ENCODE data around the gene EGLN3. TPM values are rescaled to one million over a fixed set of nuclear protein-coding genes. Genes with fewer than 3 reads are reported as not detected.
"Not testable (repeated sequence)": the region's sequence is repeated elsewhere in the genome, so short reads cannot be mapped to it uniquely, and the experiment has no call there.

EGLN3 gene
- total RNA-seq, 1 experiment from 2014 or later, result not detected

- no peak for DNase-seq (ENCODE audit: low read depth)
Observed at GRCh38 chr14:33938131-33938949, 12.5 kb downstream of the EGLN3 start.

GRCh38 chr14:33936391-33936790 lies 14.5 kb downstream of the EGLN3 start:
- no peak for DNase-seq (ENCODE audit: low read depth)

GRCh38 chr14:33934938-33935337 lies 15.9 kb downstream of the EGLN3 start:
- no peak for DNase-seq (ENCODE audit: low read depth)

GRCh38 chr14:33934043-33934750 lies 16.7 kb downstream of the EGLN3 start:
- peak; percentile 1 for DNase-seq (ENCODE audit: low read depth)

GRCh38 chr14:33933386-33933933 lies 17.4 kb downstream of the EGLN3 start:
- DNase-seq (ENCODE audit: low read depth), result no peak

GRCh38 chr14:33932576-33933345 lies 18.1 kb downstream of the EGLN3 start:
- DNase-seq (ENCODE audit: low read depth), result no peak

- no peak for DNase-seq (ENCODE audit: low read depth)
Observed at GRCh38 chr14:33932033-33932432, 18.8 kb downstream of the EGLN3 start.

- DNase-seq (ENCODE audit: low read depth), result no peak
Observed at GRCh38 chr14:33931461-33931860, 19.4 kb downstream of the EGLN3 start.

- DNase-seq (ENCODE audit: low read depth), result no peak
Observed at GRCh38 chr14:33930439-33930838, 20.4 kb downstream of the EGLN3 start.

- no peak for DNase-seq (ENCODE audit: low read depth)
Observed at GRCh38 chr14:33929799-33930408, 21.0 kb downstream of the EGLN3 start.

- no peak for DNase-seq (ENCODE audit: low read depth)
Observed at GRCh38 chr14:33928895-33929294, 22.0 kb downstream of the EGLN3 start.

- no peak for DNase-seq (ENCODE audit: low read depth)
Observed at GRCh38 chr14:33927944-33928343, 22.9 kb downstream of the EGLN3 start.

- not testable (repeated sequence) for DNase-seq (ENCODE audit: low read depth)
Observed at GRCh38 chr14:33926967-33927366, 23.9 kb downstream of the EGLN3 start.

- DNase-seq (ENCODE audit: low read depth), result no peak
Observed at GRCh38 chr14:33925946-33926345, 24.9 kb downstream of the EGLN3 start.

- DNase-seq (ENCODE audit: low read depth), result no peak
Observed at GRCh38 chr14:33925235-33925634, 25.6 kb downstream of the EGLN3 start.

- DNase-seq (ENCODE audit: low read depth), result no peak
Observed at GRCh38 chr14:33924566-33925100, 26.2 kb downstream of the EGLN3 start.

GRCh38 chr14:33922125-33922524 lies 28.7 kb downstream of the EGLN3 start:
- DNase-seq (ENCODE audit: low read depth), result peak; percentile 26

- no peak for DNase-seq (ENCODE audit: low read depth)
Observed at GRCh38 chr14:33918256-33918655, 32.6 kb downstream of the EGLN3 start.

- no peak for DNase-seq (ENCODE audit: low read depth)
Observed at GRCh38 chr14:33917661-33918060, 33.2 kb downstream of the EGLN3 start.

- peak; percentile 35 for DNase-seq (ENCODE audit: low read depth)
Observed at GRCh38 chr14:33916663-33917565, 34.0 kb downstream of the EGLN3 start.
